ENCODE measurements around the gene RGS6.

GRCh38 chr14:72472845-72473244 is 540.6 kb downstream of the RGS6 start:
- TF ChIP-seq GATA2 (IDR thresholded peaks at IDR 0.05; ENCODE audit: low read depth, low read length) (no peak), GATA3 (IDR thresholded peaks at IDR 0.05; ENCODE audit: low read depth, low read length) (no peak)
